ENCODE results near the gene RRBP1.

- TF ChIP-seq CTCF (conservative IDR thresholded peaks at IDR 0.05; ENCODE audit: low read depth, low read length) (peak; percentile 42), EZH2 (IDR thresholded peaks at IDR 0.05; ENCODE audit: borderline replicate concordance, low read depth, low read length, poor library complexity, severe bottlenecking) (no peak)
Measured at GRCh38 chr20:17680836-17681725, 961 bp downstream of the RRBP1 start.
